IMR-90 (cell line): ENCODE data around the gene VAV3. TPM values are rescaled to one million over a fixed set of nuclear protein-coding genes. Genes with fewer than 3 reads are reported as not detected.

Source experiments
- ATAC-seq: fragments of 200-7000 bp; cut with Tn5 transposase; 2 replicates; pipeline ENCODE4 v1.9.1; 2020; ENCODE audit warnings: low read depth, mild to moderate bottlenecking, moderate library complexity
- BruUV-seq: library from RNA; stranded (reverse); fragments of 400-500 nt; replicated peaks from 2 replicates; lab custom pipeline; 2021; lab: Mats Ljungman, UMichigan
- CTCF ChIA-PET: fragments of 300-600 bp; formaldehyde crosslinking; extraction: SDS; loops from one replicate; lab custom pipeline; 2021; ENCODE audit warnings: antibody characterized with exemption; lab: Yijun Ruan, JAX
- POLR2A ChIA-PET: fragments of 300-600 bp; sonication (Branson Sonifier 250); formaldehyde crosslinking; loops from one replicate; lab custom pipeline; 2022; ENCODE audit warnings: antibody characterized with exemption; ENCODE audit not compliant: unreplicated experiment; lab: Charles Lee
- DNase-seq: peaks from one replicate; pipeline ENCODE4 v3.0.0; 2013
- H2AFZ ChIP-seq: replicated peaks from 2 replicates; pipeline ENCODE3; 2013; ENCODE audit warnings: low read length, mild to moderate bottlenecking; ENCODE audit not compliant: poor library complexity
- H2AK5ac ChIP-seq: 2 replicates; pipeline ENCODE4 v1.6.1; 2013; ENCODE audit warnings: low read depth, low read length, inconsistent platforms
- H2AK9ac ChIP-seq: replicated peaks from 2 replicates; pipeline ENCODE3; 2013; ENCODE audit warnings: mild to moderate bottlenecking, low read depth, low read length, moderate library complexity; ENCODE audit not compliant: poor library complexity
- H2BK120ac ChIP-seq: 2 replicates; pipeline ENCODE4 v1.6.1; 2013; ENCODE audit warnings: low read depth, low read length, inconsistent platforms
- H2BK15ac ChIP-seq: 3 replicates; pipeline ENCODE4 v1.6.1; 2013; ENCODE audit warnings: low read depth, low read length, inconsistent platforms
- H2BK20ac ChIP-seq: 2 replicates; pipeline ENCODE4 v1.6.1; 2013; ENCODE audit warnings: low read depth, mild to moderate bottlenecking, inconsistent platforms, low read length, moderate library complexity
- H2BK5ac ChIP-seq: 2 replicates; pipeline ENCODE4 v1.6.1; 2013; ENCODE audit warnings: mild to moderate bottlenecking, low read depth, low read length, inconsistent platforms; ENCODE audit not compliant: poor library complexity, severe bottlenecking
- H3K14ac ChIP-seq: replicated peaks from 2 replicates; pipeline ENCODE4 v1.6.1; 2013; ENCODE audit warnings: low read depth, low read length, inconsistent platforms
- H3K18ac ChIP-seq: 2 replicates; pipeline ENCODE4 v1.6.1; 2013; ENCODE audit warnings: low read depth, low read length, control low read depth
- H3K23ac ChIP-seq: 2 replicates; pipeline ENCODE4 v1.6.1; 2013; ENCODE audit warnings: low read depth, low read length, inconsistent platforms
- H3K27ac ChIP-seq: 2 replicates; pipeline ENCODE4 v1.5.1; 2013; ENCODE audit warnings: mild to moderate bottlenecking, control low read depth, low read length; ENCODE audit not compliant: insufficient read depth
- H3K27me3 ChIP-seq: 2 replicates; pipeline ENCODE4 v1.6.1; 2013; ENCODE audit warnings: low read length; ENCODE audit not compliant: control insufficient read depth, insufficient read depth
- H3K36me3 ChIP-seq: 2 replicates; pipeline ENCODE4 v1.6.1; 2013; ENCODE audit warnings: low read length, mixed read lengths; ENCODE audit not compliant: control insufficient read depth, insufficient read depth
- H3K4ac ChIP-seq: 2 replicates; pipeline ENCODE4 v1.6.1; 2013; ENCODE audit warnings: low read depth, low read length, inconsistent platforms
- H3K4me1 ChIP-seq: 2 replicates; pipeline ENCODE4 v1.6.1; 2013; ENCODE audit warnings: low read length, mixed read lengths; ENCODE audit not compliant: control insufficient read depth, insufficient read depth
- H3K4me2 ChIP-seq: 2 replicates; pipeline ENCODE4 v1.6.1; 2013; ENCODE audit warnings: low read depth, mild to moderate bottlenecking, control low read depth, low read length, moderate library complexity
- H3K4me3 ChIP-seq: 2 replicates; pipeline ENCODE4 v1.5.1; 2013; ENCODE audit warnings: low read depth, mild to moderate bottlenecking, control low read depth, low read length, moderate library complexity; ENCODE audit not compliant: insufficient read depth
- H3K56ac ChIP-seq: 2 replicates; pipeline ENCODE4 v1.6.1; 2013; ENCODE audit warnings: low read length, inconsistent platforms; ENCODE audit not compliant: insufficient read depth; ENCODE audit errors: extremely low read depth
- H3K79me1 ChIP-seq, 2 experiments: 2 replicates each; pipeline ENCODE4 v1.6.1; 2013; ENCODE audit warnings: low read length in 2 of 2, inconsistent platforms in 1 of 2, low read depth in 1 of 2
- H3K9ac ChIP-seq: 2 replicates; pipeline ENCODE4 v1.6.1; 2013; ENCODE audit warnings: low read depth, low read length, control low read depth
- H3K9me1 ChIP-seq: 2 replicates; pipeline ENCODE4 v1.6.1; 2013; ENCODE audit warnings: low read length, inconsistent platforms; ENCODE audit not compliant: insufficient read depth
- H3K9me3 ChIP-seq: 2 replicates; pipeline ENCODE4 v1.6.1; 2013; ENCODE audit warnings: low read length; ENCODE audit not compliant: control insufficient read depth, insufficient read depth
- H4K20me1 ChIP-seq: 2 replicates; pipeline ENCODE4 v1.6.1; 2013; ENCODE audit warnings: low read length, inconsistent platforms; ENCODE audit not compliant: insufficient read depth
- H4K5ac ChIP-seq: 2 replicates; pipeline ENCODE4 v1.6.1; 2013; ENCODE audit warnings: mild to moderate bottlenecking, low read depth, low read length, control low read depth
- H4K8ac ChIP-seq, 2 experiments: 2 replicates each; pipeline ENCODE4 v1.6.1; 2013; ENCODE audit warnings: low read depth in 2 of 2, low read length in 2 of 2, control low read depth in 1 of 2, inconsistent platforms in 1 of 2
- H4K91ac ChIP-seq: 2 replicates; pipeline ENCODE4 v1.6.1; 2013; ENCODE audit warnings: low read depth, low read length, inconsistent platforms; ENCODE audit not compliant: insufficient read depth
- BHLHE40 ChIP-seq: fragments of 150-350 bp; IDR thresholded peaks from 2 replicates; pipeline ENCODE4 v1.6.1; 2016; ENCODE audit warnings: mild to moderate bottlenecking, low read depth, low read length
- CEBPB ChIP-seq: IDR thresholded peaks from 2 replicates; pipeline ENCODE4 v1.6.1; 2012; ENCODE audit warnings: low read depth, low read length, improper control_type of control experiment
- CHD1 ChIP-seq: IDR thresholded peaks from 2 replicates; pipeline ENCODE4 v1.6.1; 2012; ENCODE audit warnings: low read depth, low read length, improper control_type of control experiment
- CTCF ChIP-seq: conservative IDR thresholded peaks from 2 replicates; pipeline ENCODE4 v1.5.1; 2012; ENCODE audit warnings: mild to moderate bottlenecking, low read depth, low read length, improper control_type of control experiment
- ELK1 ChIP-seq: fragments of 150-350 bp; IDR thresholded peaks from 2 replicates; pipeline ENCODE4 v1.6.1; 2016; ENCODE audit warnings: low read depth, mild to moderate bottlenecking, low read length, moderate library complexity, borderline replicate concordance
- FOS ChIP-seq: fragments of 150-350 bp; IDR thresholded peaks from 2 replicates; pipeline ENCODE4 v1.6.1; 2016; ENCODE audit warnings: low read depth, low read length
- MAFK ChIP-seq: IDR thresholded peaks from 2 replicates; pipeline ENCODE4 v1.6.1; 2012; ENCODE audit warnings: low read depth, low read length, improper control_type of control experiment
- MAZ ChIP-seq: IDR thresholded peaks from 2 replicates; pipeline ENCODE4 v1.6.1; 2012; ENCODE audit warnings: low read depth, mild to moderate bottlenecking, low read length, improper control_type of control experiment, moderate library complexity, borderline replicate concordance
- MXI1 ChIP-seq: IDR thresholded peaks from 2 replicates; pipeline ENCODE4 v1.6.1; 2012; ENCODE audit warnings: low read depth, mild to moderate bottlenecking, low read length, moderate library complexity, borderline replicate concordance
- NFE2L2 ChIP-seq: fragments of 150-350 bp; IDR thresholded peaks from 2 replicates; pipeline ENCODE4 v1.6.1; 2016; ENCODE audit warnings: low read depth, mild to moderate bottlenecking, low read length
- POLR2A ChIP-seq: IDR thresholded peaks from 2 replicates; pipeline ENCODE4 v1.6.1; 2012; ENCODE audit warnings: mild to moderate bottlenecking, low read depth, low read length
- RAD21 ChIP-seq: IDR thresholded peaks from 2 replicates; pipeline ENCODE4 v1.6.1; 2012; ENCODE audit warnings: low read length, improper control_type of control experiment
- RCOR1 ChIP-seq: IDR thresholded peaks from 2 replicates; pipeline ENCODE4 v1.6.1; 2012; ENCODE audit warnings: mild to moderate bottlenecking, low read length, improper control_type of control experiment; ENCODE audit not compliant: insufficient replicate concordance
- RFX5 ChIP-seq: IDR thresholded peaks from 2 replicates; pipeline ENCODE4 v1.8.0; 2012; ENCODE audit warnings: low read depth, mild to moderate bottlenecking, low read length, moderate library complexity
- SMC3 ChIP-seq: fragments of 150-350 bp; IDR thresholded peaks from 2 replicates; pipeline ENCODE4 v1.6.1; 2016; ENCODE audit warnings: low read depth, mild to moderate bottlenecking, antibody characterized with exemption, low read length, moderate library complexity
- USF2 ChIP-seq: fragments of 150-350 bp; IDR thresholded peaks from 2 replicates; pipeline ENCODE4 v1.6.1; 2017; ENCODE audit warnings: mild to moderate bottlenecking, antibody characterized with exemption, low read length, low read depth
- WGBS, 2 experiments: methylation state at CpG; one replicate each; pipeline versions ENCODE4 v1.1.5 to v1.1.7; 2013; ENCODE audit warnings: missing lambda C conversion rate in 2 of 2; ENCODE audit not compliant: insufficient read length in 1 of 2; ENCODE audit errors: extremely low coverage in 2 of 2; 5-methylcytosine and 5-hydroxymethylcytosine counted together
- dilution Hi-C: fragments of 300-500 bp; cut with HindIII; formaldehyde crosslinking; loops from one replicate; pipeline ENCODE4 v1.14.3; 2018; ENCODE audit warnings: low sequenced_read_pairs; ENCODE audit not compliant: unreplicated experiment
- in situ Hi-C: fragments of 300-500 bp; cut with MboI; formaldehyde crosslinking; loops from 3 replicates; pipeline ENCODE4 v1.14.3; 2019; ENCODE audit warnings: low sequenced_read_pairs, inconsistent platforms, mixed read lengths
- intact Hi-C: fragments of 100-400 bp; cut with micrococcal nuclease; formaldehyde crosslinking; loops from 2 replicates; pipeline ENCODE4 v1.10.0; 2022
- polyA plus RNA-seq, 3 experiments: library from polyadenylated mRNA; depleted of rRNA; stranded (reverse); fragments of >200 nt; gene quantifications; 2 replicates each; pipeline ENCODE4 v1.2.3, GENCODE V29; 2012; ENCODE audit warnings: low replicate concordance in 1 of 3
- total RNA-seq: library from RNA; depleted of rRNA; stranded (reverse); fragments of >200 nt; gene quantifications from 2 replicates; pipeline ENCODE4 v1.2.3, GENCODE V29; 2012

VAV3 gene
- total and polyA plus RNA-seq, 2 of the 4 experiments (the other 2 are of a cell fraction) = 0.12 to 0.18 TPM

GRCh38 chr1:107637101-107637500, 327.9 kb downstream of the VAV3 start:
- no peak overlapping the region for H3K9ac ChIP-seq
- no peaks in the 10 kb centered on the region for H3K4me1 ChIP-seq
- no peaks in the 10 kb centered on the region for H3K9me1 ChIP-seq
- H2BK5ac ChIP-seq = no peak overlapping the region
- no peaks in the 10 kb centered on the region for H3K9me3 ChIP-seq
- H2BK120ac ChIP-seq = no peak overlapping the region
- H4K5ac ChIP-seq = no peak overlapping the region
- no peak overlapping the region for H4K91ac ChIP-seq
- no CpG with 5 or more reads among the region's 6 CpGs for WGBS, 2 experiments
- intact Hi-C loops (no loop called here), in situ Hi-C loops (no loop called here), dilution Hi-C loops (no loop called here)
- H3K36me3 ChIP-seq = no peaks in the 10 kb centered on the region
- H2BK15ac ChIP-seq = no peak overlapping the region
- no peak overlapping the region for H3K14ac ChIP-seq
- H3K56ac ChIP-seq = no peak overlapping the region
- no peak for TF ChIP-seq MAZ
- TF ChIP-seq CEBPB = no peak
- TF ChIP-seq SMC3 = no peak
- no peak for TF ChIP-seq RFX5
- no peak for TF ChIP-seq RAD21
- no peak for TF ChIP-seq POLR2A
- no peak for TF ChIP-seq RCOR1
- no peak for TF ChIP-seq USF2
- no peak for TF ChIP-seq CTCF
- no peak for TF ChIP-seq BHLHE40
- TF ChIP-seq MAFK = no peak
- no peak for TF ChIP-seq FOS
- no peak for TF ChIP-seq ELK1
- TF ChIP-seq CHD1 = no peak
- no peak for TF ChIP-seq MXI1
- no peak for TF ChIP-seq NFE2L2
- no peaks in the 10 kb centered on the region for H3K27me3 ChIP-seq
- no peak overlapping the region for H3K4me3 ChIP-seq
- H2AFZ ChIP-seq = no peak overlapping the region
- no peak overlapping the region for H3K4ac ChIP-seq
- no peak overlapping the region for H2AK9ac ChIP-seq
- H4K20me1 ChIP-seq = no peaks in the 10 kb centered on the region
- BruUV-seq = no TSS peak
- H3K27ac ChIP-seq = no peak overlapping the region
- no peak overlapping the region for H4K8ac ChIP-seq
- CTCF ChIA-PET = no interaction called here
- H2BK20ac ChIP-seq = no peak overlapping the region
- no peak overlapping the region for H3K23ac ChIP-seq
- H3K18ac ChIP-seq = no peak overlapping the region
- no peak overlapping the region for H2AK5ac ChIP-seq
- H3K79me1 ChIP-seq = no peaks in the 10 kb centered on the region
- DNase-seq (no peak), ATAC-seq (no peak)
- POLR2A ChIA-PET = no interaction called here
- H3K4me2 ChIP-seq = no peak overlapping the region
